H1 (cell line): Measurements from ENCODE around the gene CCR1. TPM values are rescaled to one million over a fixed set of nuclear protein-coding genes. Genes with fewer than 3 reads are reported as not detected.

Source experiments
- CTCF ChIA-PET: fragments of 300-600 bp; sonication (Branson Sonifier 250); formaldehyde crosslinking; loops from one replicate; lab custom pipeline; 2021; ENCODE audit not compliant: partially characterized antibody; lab: Charles Lee
- POLR2A ChIA-PET: fragments of 300-600 bp; sonication (Branson Sonifier 250); formaldehyde crosslinking; loops from one replicate; lab custom pipeline; 2021; ENCODE audit warnings: inconsistent platforms; ENCODE audit not compliant: partially characterized antibody; lab: Charles Lee
- DNase-seq, 2 experiments: peaks; one replicate each; pipeline versions ENCODE4 v3.0.0 to v3.0.0-alpha.2; 2010 to 2022; ENCODE audit warnings: low spot score in 2 of 2, low read depth in 1 of 2, mixed read lengths in 1 of 2
- FAIRE-seq: peaks from 2 replicates; lab custom pipeline; 2011; peaks lifted over from hg19 to GRCh38; lab: Jason Lieb, UNC
- H2AFZ ChIP-seq: 2 replicates; pipeline ENCODE4 v1.8.1; 2012; ENCODE audit warnings: low read length, inconsistent platforms
- H2AK5ac ChIP-seq: 2 replicates; pipeline ENCODE4 v1.6.1; 2013; ENCODE audit warnings: low read depth, low read length
- H2BK120ac ChIP-seq: replicated peaks from 2 replicates; pipeline ENCODE3; 2013; ENCODE audit warnings: low read depth, low read length, inconsistent platforms
- H2BK12ac ChIP-seq: 2 replicates; pipeline ENCODE4 v1.6.1; 2013; ENCODE audit warnings: low read depth, low read length
- H2BK15ac ChIP-seq: 2 replicates; pipeline ENCODE4 v1.6.1; 2013; ENCODE audit warnings: low read length
- H2BK20ac ChIP-seq: 2 replicates; pipeline ENCODE4 v1.6.1; 2013; ENCODE audit warnings: low read length
- H2BK5ac ChIP-seq: 2 replicates; pipeline ENCODE4 v1.6.1; 2013; ENCODE audit warnings: low read depth, low read length
- H3K14ac ChIP-seq: 2 replicates; pipeline ENCODE4 v1.6.1; 2013; ENCODE audit warnings: inconsistent platforms; ENCODE audit not compliant: insufficient read length
- H3K18ac ChIP-seq: 2 replicates; pipeline ENCODE4 v1.6.1; 2013; ENCODE audit warnings: low read length; ENCODE audit errors: extremely low read depth
- H3K23ac ChIP-seq: 2 replicates; pipeline ENCODE4 v1.6.1; 2013; ENCODE audit warnings: inconsistent platforms; ENCODE audit not compliant: insufficient read length
- H3K23me2 ChIP-seq: 2 replicates; pipeline ENCODE4 v1.6.1; 2013; ENCODE audit warnings: low read depth, low read length
- H3K27ac ChIP-seq: 2 replicates; pipeline ENCODE4 v1.6.1; 2011; ENCODE audit warnings: low read depth, low read length, inconsistent platforms
- H3K27me3 ChIP-seq, 4 experiments: replicated peaks in 1 of 4; 1 replicate in 1 of 4; 2 replicates in 3 of 4; pipeline versions ENCODE4 v1.6.1 to v1.8.1; 2011 to 2013; ENCODE audit warnings: low read length in 3 of 4, mild to moderate bottlenecking in 3 of 4, inconsistent platforms in 2 of 4, mixed read lengths in 2 of 4, moderate library complexity in 1 of 4; ENCODE audit not compliant: control insufficient read depth in 3 of 4, insufficient read depth in 3 of 4; ENCODE audit errors: extremely low read depth in 1 of 4
- H3K36me3 ChIP-seq, 4 experiments: 2 replicates each; pipeline versions ENCODE4 v1.6.1 to v1.8.1; 2011 to 2013; ENCODE audit warnings: mild to moderate bottlenecking in 4 of 4, low read length in 3 of 4, moderate library complexity in 2 of 4, control low read depth in 1 of 4, inconsistent platforms in 1 of 4; ENCODE audit not compliant: insufficient read depth in 4 of 4, control insufficient read depth in 2 of 4
- H3K4ac ChIP-seq: replicated peaks from 2 replicates; pipeline ENCODE3; 2013; ENCODE audit warnings: low read length, low read depth, mixed read lengths, inconsistent platforms; ENCODE audit not compliant: insufficient read length
- H3K4me1 ChIP-seq, 4 experiments: replicated peaks in 1 of 4; 1 replicate in 1 of 4; 2 replicates in 3 of 4; pipeline versions ENCODE4 v1.6.1 to v1.8.1; 2011 to 2013; ENCODE audit warnings: low read length in 3 of 4, inconsistent platforms in 2 of 4, mixed read lengths in 1 of 4; ENCODE audit not compliant: insufficient read depth in 4 of 4, control insufficient read depth in 3 of 4
- H3K4me2 ChIP-seq, 2 experiments: 2 replicates each; pipeline versions ENCODE4 v1.6.1 to v1.8.1; 2011 to 2013; ENCODE audit warnings: low read depth in 2 of 2, low read length in 2 of 2, control low read depth in 1 of 2, inconsistent platforms in 1 of 2, mild to moderate bottlenecking in 1 of 2; ENCODE audit not compliant: insufficient read depth in 1 of 2
- H3K4me3 ChIP-seq, 4 experiments: fragments of 200-600, 300-600 bp in 1 of 4; sonication (generic), shearing (Covaris generic), sonication (Bioruptor Twin) in 1 of 4; 2 replicates each; pipeline versions ENCODE4 v1.5.1 to v1.8.1; 2011 to 2016; ENCODE audit warnings: low read length in 4 of 4, low read depth in 3 of 4, control low read depth in 2 of 4, inconsistent platforms in 2 of 4, mild to moderate bottlenecking in 2 of 4, mixed read lengths in 1 of 4, moderate library complexity in 1 of 4; ENCODE audit not compliant: insufficient read depth in 2 of 4; ENCODE audit errors: extremely low read depth in 1 of 4
- H3K56ac ChIP-seq: replicated peaks from 2 replicates; pipeline ENCODE3; 2013; ENCODE audit warnings: low read depth, mild to moderate bottlenecking, mixed read lengths, low read length, inconsistent platforms; ENCODE audit not compliant: insufficient read length
- H3K79me1 ChIP-seq: 2 replicates; pipeline ENCODE4 v1.6.1; 2013; ENCODE audit warnings: low read depth, low read length, control low read depth
- H3K79me2 ChIP-seq, 2 experiments: 2 replicates each; pipeline versions ENCODE4 v1.6.1 to v1.8.1; 2012 to 2013; ENCODE audit warnings: low read length in 2 of 2, mild to moderate bottlenecking in 2 of 2, inconsistent platforms in 1 of 2; ENCODE audit not compliant: insufficient read depth in 2 of 2, control insufficient read depth in 1 of 2
- H3K9ac ChIP-seq, 4 experiments: replicated peaks in 1 of 4; 1 replicate in 1 of 4; 2 replicates in 3 of 4; pipeline versions ENCODE4 v1.6.1 to v1.8.1; 2011 to 2013; ENCODE audit warnings: low read depth in 3 of 4, low read length in 3 of 4, control low read depth in 2 of 4, mild to moderate bottlenecking in 2 of 4, moderate library complexity in 2 of 4, inconsistent platforms in 1 of 4; ENCODE audit errors: extremely low read depth in 1 of 4
- H3K9me3 ChIP-seq, 2 experiments: 2 replicates each; pipeline versions ENCODE4 v1.6.1 to v1.8.1; 2012 to 2013; ENCODE audit warnings: mild to moderate bottlenecking in 2 of 2, moderate library complexity in 2 of 2, control low read depth in 1 of 2, inconsistent platforms in 1 of 2, low read depth in 1 of 2, low read length in 1 of 2, mixed read lengths in 1 of 2; ENCODE audit not compliant: insufficient read depth in 2 of 2
- H4K20me1 ChIP-seq, 2 experiments: replicated peaks in 1 of 2; 2 replicates each; pipeline versions ENCODE3 to v1.8.1; 2011 to 2013; ENCODE audit warnings: inconsistent platforms in 2 of 2, low read length in 2 of 2, mild to moderate bottlenecking in 1 of 2; ENCODE audit not compliant: insufficient read depth in 2 of 2, control insufficient read depth in 1 of 2
- H4K5ac ChIP-seq: 2 replicates; pipeline ENCODE4 v1.6.1; 2013; ENCODE audit warnings: low read length, low read depth, mixed read lengths, inconsistent platforms; ENCODE audit not compliant: insufficient read length
- H4K8ac ChIP-seq: 2 replicates; pipeline ENCODE4 v1.8.0; 2013; ENCODE audit warnings: mild to moderate bottlenecking, moderate library complexity, low read length, inconsistent platforms; ENCODE audit not compliant: insufficient read depth; ENCODE audit errors: extremely low read depth
- H4K91ac ChIP-seq: replicated peaks from 2 replicates; pipeline ENCODE3; 2013; ENCODE audit warnings: low read length, mixed read lengths, inconsistent platforms; ENCODE audit not compliant: insufficient read length
- ASH2L ChIP-seq: fragments of 200-600, 300-600 bp; sonication (generic); IDR thresholded peaks from one replicate; pipeline ENCODE4 v1.7.1; 2017; ENCODE audit warnings: low read length
- CHD1 ChIP-seq: IDR thresholded peaks from 2 replicates; pipeline ENCODE4 v1.6.1; 2012; ENCODE audit warnings: low read depth, low read length, improper control_type of control experiment
- CTCF ChIP-seq, 3 experiments: IDR thresholded peaks; 1 replicate in 2 of 3; 2 replicates in 1 of 3; pipeline versions ENCODE4 v1.5.1 to v1.6.1; 2011; ENCODE audit warnings: low read length in 3 of 3, mild to moderate bottlenecking in 3 of 3, inconsistent platforms in 2 of 3, low read depth in 1 of 3, moderate library complexity in 1 of 3; ENCODE audit not compliant: insufficient read depth in 1 of 3; ENCODE audit errors: control extremely low read depth in 1 of 3
- EZH2 ChIP-seq: fragments of 200-600 bp; sonication (generic); IDR thresholded peaks from 2 replicates; pipeline ENCODE4 v1.7.1; 2012; ENCODE audit warnings: low read depth, mild to moderate bottlenecking, moderate library complexity, low read length, inconsistent platforms; ENCODE audit not compliant: severe bottlenecking
- JUND ChIP-seq: IDR thresholded peaks from 2 replicates; pipeline ENCODE4 v1.6.1; 2011; ENCODE audit warnings: mild to moderate bottlenecking, improper control_type of control experiment, low read length
- KDM4A ChIP-seq: IDR thresholded peaks from one replicate; pipeline ENCODE4 v1.7.1; 2012; ENCODE audit warnings: low read depth, mild to moderate bottlenecking, moderate library complexity, low read length, inconsistent platforms; ENCODE audit not compliant: severe bottlenecking
- NANOG ChIP-seq: IDR thresholded peaks from 2 replicates; pipeline ENCODE4 v1.6.1; 2011; ENCODE audit warnings: low read length, low read depth, mild to moderate bottlenecking, inconsistent platforms; ENCODE audit not compliant: insufficient read depth, poor library complexity, severe bottlenecking
- RNF2 ChIP-seq: fragments of 200-900, 300-1000 bp; sonication (generic); IDR thresholded peaks from 2 replicates; pipeline ENCODE4 v1.7.1; 2016; ENCODE audit warnings: borderline replicate concordance, low read depth, mild to moderate bottlenecking, antibody characterized with exemption, low read length; ENCODE audit not compliant: poor library complexity, severe bottlenecking; ENCODE audit errors: missing control alignments
- SP1 ChIP-seq: IDR thresholded peaks from 2 replicates; pipeline ENCODE4 v1.6.1; 2011; ENCODE audit warnings: low read depth, low read length
- TAF1 ChIP-seq: IDR thresholded peaks from 2 replicates; pipeline ENCODE4 v1.6.1; 2011; ENCODE audit warnings: mild to moderate bottlenecking, low read depth, low read length
- ZNF274 ChIP-seq: IDR thresholded peaks from 2 replicates; pipeline ENCODE4 v1.7.0; 2012; ENCODE audit warnings: low read length, borderline replicate concordance; ENCODE audit errors: extremely low read depth
- WGBS, 2 experiments: shearing (Covaris generic) in 1 of 2; methylation state at CpG; one replicate each; pipeline versions ENCODE4 v1.1.6 to v1.1.7; 2013 to 2015; ENCODE audit warnings: low lambda C conversion rate in 2 of 2, mixed read lengths in 2 of 2, inconsistent platforms in 1 of 2, low coverage in 1 of 2, missing lambda C conversion rate in 1 of 2; ENCODE audit not compliant: insufficient replicate concordance in 2 of 2, insufficient coverage in 1 of 2, insufficient read length in 1 of 2; ENCODE audit errors: extremely low coverage in 1 of 2, missing lambda C conversion rate in 1 of 2; 5-methylcytosine and 5-hydroxymethylcytosine counted together
- polyA plus RNA-seq, 7 experiments: library from polyadenylated mRNA; depleted of rRNA in 3 of 7; stranded (reverse) in 5 of 7; unstranded in 2 of 7; fragments of >200 nt in 5 of 7; fragments of 200-250 nt in 2 of 7; gene quantifications; 1 replicate in 5 of 7; 2 replicates in 1 of 7; 4 replicates in 1 of 7; pipeline versions ENCODE4 v1.2.1 to v1.2.3, GENCODE V29; 2011 to 2013; ENCODE audit warnings: missing spikeins in 2 of 7, mixed read lengths in 2 of 7
- total RNA-seq: library from RNA; stranded (reverse); fragmentation: NEBNext Ultra II Directional; extraction: Animal tissue kit (Norgen Biotek cat#: 25700); gene quantifications from 2 replicates; pipeline ENCODE4 v1.2.1, GENCODE V29; 2021

Gene CCR1
- total and polyA plus RNA-seq, 2 of the 8 experiments (the other 6 are each of a cell fraction or from before 2014, with no cell fraction given) = not detected

GRCh38 chr3:46221391-46221790 is 13.3 kb upstream of the CCR1 start:
- Histone ChIP-seq H2BK5ac (no peak overlapping the region), H3K23ac (no peak overlapping the region), H2AK5ac (no peak overlapping the region), H3K23me2 (no peaks in the 10 kb centered on the region), H3K4me1 (no peaks in the 10 kb centered on the region), H3K9ac (no peak overlapping the region), H3K4me3 (no peak overlapping the region), H3K56ac (no peak overlapping the region), H2BK15ac (no peak overlapping the region), H2BK120ac (no peak overlapping the region), H3K79me1 (no peaks in the 10 kb centered on the region), H3K27me3 (no peaks in the 10 kb centered on the region), H3K4ac (no peak overlapping the region), H4K20me1 (no peaks in the 10 kb centered on the region), H3K18ac (no peak overlapping the region), H4K91ac (no peak overlapping the region), H4K5ac (no peak overlapping the region), H2BK20ac (no peak overlapping the region), H3K36me3 (no peaks in the 10 kb centered on the region), H4K8ac (no peak overlapping the region), H3K14ac (no peak overlapping the region), H3K79me2 (no peaks in the 10 kb centered on the region), H3K9me3 (no peaks in the 10 kb centered on the region; a peak in 1 of 4 replicates), H2AFZ (no peak overlapping the region), H3K27ac (no peak overlapping the region), H2BK12ac (no peak overlapping the region), H3K4me2 (no peak overlapping the region)
- ChIA-PET POLR2A (no interaction called here), CTCF (interaction anchor here (0.6 to 1.3 kb wide), 9 partner anchors 13 to 275 kb away, joined by 3 to 4 read pairs (median 3); partner anchors contain the start of gene CCR1)
- no peak for DNase-seq
- WGBS, 2 experiments = 95% methylated on average over 3 of the region's 4 CpGs; no CpG with 5 or more reads in 1 of the 2 experiments
- FAIRE-seq = no peak
- TF ChIP-seq CTCF (IDR thresholded peaks at IDR 0.05; ENCODE audit: control extremely low read depth in 1 of 3, insufficient read depth in 1 of 3, low read depth in 1 of 3, low read length in 3 of 3) (no peak), JUND (no peak), SP1 (no peak), ASH2L (no peak), RNF2 (no peak), KDM4A (no peak), CHD1 (no peak), NANOG (no peak), EZH2 (no peak), TAF1 (no peak), ZNF274 (no peak)
